Stimulated activated CD8-positive, alpha-beta memory T cell treated with anti-CD3 and anti-CD28 coated beads, Interleukin-4, amount 100 ng/mL, for 48 hours (primary cell): ENCODE data around the gene FMOD.

ENCODE experiments used
- DNase-seq: peaks from one replicate; pipeline ENCODE4 v3.0.0-alpha.2; 2020

FMOD gene

GRCh38 chr1:203360547-203361185 lies 9.7 kb upstream of the FMOD start:
- DNase-seq: no peak

GRCh38 chr1:203359010-203359571 lies 8.2 kb upstream of the FMOD start:
- DNase-seq: no peak

GRCh38 chr1:203354246-203354645 lies 3.3 kb upstream of the FMOD start:
- DNase-seq: no peak

- DNase-seq: no peak
These were observed 2.6 kb upstream of the FMOD start for GRCh38 chr1:203353486-203353885.

DNA sequence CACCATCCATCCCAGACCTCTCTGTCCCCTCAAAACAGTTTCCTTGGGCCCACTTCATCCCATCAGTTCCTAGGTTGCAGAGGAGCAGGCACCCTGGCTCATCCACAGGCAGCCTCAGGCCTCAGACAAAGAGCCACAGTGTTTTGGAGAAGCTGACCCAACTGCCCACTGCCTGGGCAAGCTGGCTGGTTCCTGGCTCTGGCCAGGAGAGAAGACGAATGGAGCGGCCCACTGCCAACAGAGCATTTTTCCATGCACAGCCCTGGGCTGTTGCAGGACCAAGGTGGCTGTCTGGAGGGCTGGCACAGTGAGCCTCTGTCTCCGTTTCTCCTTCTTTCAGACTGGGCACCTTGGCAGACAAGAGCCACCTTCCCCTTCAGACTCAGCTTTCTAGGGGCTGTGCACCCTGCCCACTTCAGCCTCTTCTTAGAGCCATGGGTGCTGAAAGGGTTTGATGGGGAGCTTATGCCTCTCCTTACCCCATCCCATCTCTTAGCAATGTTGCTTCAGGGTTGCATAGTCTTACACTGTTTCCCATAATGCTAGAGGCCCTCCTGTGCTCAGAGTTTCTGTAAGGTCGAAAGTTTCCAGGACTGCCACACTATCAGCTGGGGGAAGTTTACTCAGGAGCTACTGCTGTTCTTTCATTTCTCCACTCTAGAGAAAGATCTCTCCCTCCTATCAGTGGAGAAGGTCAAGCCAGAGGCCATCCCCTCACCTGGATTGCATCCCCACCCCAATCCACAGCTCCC lies 973 bp downstream of the FMOD start:
- DNase-seq: no peak

DNA sequence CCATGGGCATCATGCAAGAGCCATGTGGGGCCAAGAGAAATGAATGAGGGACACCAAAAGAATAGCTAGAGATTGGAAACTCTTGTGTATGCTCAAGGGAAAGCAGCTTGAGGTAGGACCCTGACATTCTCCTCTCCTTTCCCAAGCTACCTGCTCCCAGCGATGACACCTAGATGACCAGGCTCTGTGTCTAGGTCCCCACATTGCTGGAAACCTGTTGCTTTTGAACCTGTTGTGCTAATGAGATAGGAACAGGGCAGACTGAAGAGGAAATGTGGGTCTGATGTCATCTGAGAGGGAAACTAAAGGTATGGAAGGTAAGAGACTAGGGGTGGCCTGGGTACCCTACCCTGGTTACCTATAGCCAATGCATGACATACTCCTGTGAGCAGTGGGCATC lies 1.8 kb downstream of the FMOD start:
- no peak for DNase-seq

DNA sequence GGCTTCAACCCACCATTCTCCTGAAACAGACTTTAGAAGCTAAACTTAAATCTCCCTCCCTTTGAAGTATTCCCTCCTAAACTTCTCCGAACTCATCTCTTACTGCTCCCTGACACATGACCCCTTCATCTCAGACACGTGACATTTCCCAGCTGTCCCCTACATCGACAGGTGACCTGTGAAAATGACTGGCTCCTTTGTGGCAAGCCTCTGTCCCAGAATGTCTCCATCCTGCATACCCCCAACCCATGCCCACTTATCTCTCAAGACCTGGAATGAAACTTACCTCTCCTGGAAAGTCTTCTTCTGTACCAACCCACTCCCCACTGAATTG lies 4.2 kb downstream of the FMOD start:
- no peak for DNase-seq

GRCh38 chr1:203346060-203346768 lies 4.7 kb downstream of the FMOD start:
- DNase-seq: no peak

- no peak for DNase-seq
These were observed 6.8 kb downstream of the FMOD start for GRCh38 chr1:203343956-203344754.

- DNase-seq: peak; percentile 73
These were observed 8.6 kb downstream of the FMOD start for GRCh38 chr1:203342192-203342940.

DNA sequence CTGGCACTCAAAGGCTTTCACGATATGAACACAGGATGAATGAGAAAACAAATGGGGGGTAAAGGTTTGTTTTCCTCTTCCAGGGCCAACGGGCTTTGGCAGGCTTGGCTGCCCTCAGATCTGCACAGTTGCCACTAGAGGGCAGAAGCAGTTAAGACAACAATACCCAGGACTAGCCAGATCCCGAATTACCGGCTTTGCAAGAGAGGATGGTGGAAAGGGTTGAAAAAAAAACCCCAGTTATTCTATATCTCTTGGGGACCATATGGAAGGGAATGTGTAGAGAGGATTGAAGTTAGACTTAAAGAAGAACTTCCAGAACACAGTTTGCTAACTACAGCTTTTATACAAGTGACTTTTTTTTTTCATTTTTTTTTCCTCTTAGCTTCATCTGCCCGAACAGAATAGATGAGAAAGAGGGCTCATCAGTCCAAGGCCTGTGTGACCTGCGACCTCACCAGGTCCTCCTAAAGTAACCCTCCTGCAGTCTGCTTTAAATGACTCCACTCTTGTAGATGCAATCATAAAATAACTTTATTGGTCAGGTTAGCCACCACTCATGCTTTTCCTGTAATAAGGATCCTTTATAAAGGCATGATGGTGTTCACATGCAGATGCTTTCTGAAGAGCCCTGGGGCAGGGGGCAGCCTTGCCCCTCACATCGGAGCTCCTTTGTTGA lies 10.7 kb downstream of the FMOD start:
- peak; percentile 63 for DNase-seq

- DNase-seq: peak; percentile 67
These were observed 12.4 kb downstream of the FMOD start for GRCh38 chr1:203338335-203339036.

DNA sequence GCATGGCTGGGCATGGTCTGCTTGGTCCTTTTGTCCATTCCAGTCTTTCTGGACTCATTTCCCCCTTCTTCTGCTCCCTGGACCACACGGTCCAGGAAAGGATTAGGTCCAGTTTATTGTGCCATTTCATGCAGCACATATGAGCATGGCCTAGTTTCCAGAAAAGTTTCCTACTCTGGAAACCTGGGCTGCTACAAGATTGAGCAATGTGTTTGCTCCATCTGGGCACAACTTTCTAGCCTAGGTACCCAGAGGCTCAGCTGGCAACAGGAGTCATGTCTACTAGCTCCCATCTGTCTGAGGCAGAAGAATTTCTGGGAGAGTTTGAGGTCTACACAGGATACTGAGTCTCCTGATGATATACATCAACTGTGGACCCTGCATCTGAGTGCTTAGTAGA lies 14.8 kb downstream of the FMOD start:
- no peak for DNase-seq

DNA sequence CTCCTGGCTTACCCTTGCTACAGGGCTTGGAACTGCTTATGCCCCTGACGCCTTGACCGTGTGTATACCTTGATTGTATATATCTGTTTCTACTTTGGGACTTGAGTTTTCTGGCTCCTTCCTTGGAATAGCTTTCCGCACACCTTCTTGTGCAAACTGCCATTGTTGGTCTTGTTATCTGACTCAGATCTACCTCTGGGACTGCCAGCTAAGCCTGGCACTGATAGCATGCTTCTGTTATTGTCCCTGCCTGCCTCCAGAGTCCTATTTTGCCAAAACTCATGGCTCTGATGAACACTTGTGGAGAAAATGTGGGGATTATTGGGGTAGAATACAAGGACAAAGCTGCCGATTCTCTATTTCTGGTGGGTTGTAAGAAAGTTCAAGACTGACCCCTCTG lies 15.4 kb downstream of the FMOD start:
- DNase-seq: no peak

DNA sequence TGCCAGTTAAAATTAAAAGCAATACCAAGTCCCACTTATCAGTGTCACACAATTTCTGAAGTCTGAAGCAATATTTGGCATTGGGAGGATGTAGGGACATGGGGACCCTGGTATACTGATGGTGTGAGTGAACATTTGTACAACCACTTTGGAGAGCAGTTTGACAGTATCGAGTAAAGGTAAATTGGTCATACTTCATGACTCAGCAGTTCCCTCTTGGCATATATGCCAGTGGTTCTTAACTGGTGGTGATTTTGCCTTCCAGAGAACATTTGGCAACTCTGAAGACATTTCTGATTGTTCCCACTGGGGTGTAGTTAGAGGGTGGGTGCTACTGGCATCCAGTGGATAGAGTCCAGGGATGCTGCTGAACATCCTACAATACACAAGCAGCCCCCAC lies 19.7 kb downstream of the FMOD start:
- DNase-seq: no peak

- DNase-seq: no peak
These were observed 22.2 kb downstream of the FMOD start for GRCh38 chr1:203328714-203329122.

DNA sequence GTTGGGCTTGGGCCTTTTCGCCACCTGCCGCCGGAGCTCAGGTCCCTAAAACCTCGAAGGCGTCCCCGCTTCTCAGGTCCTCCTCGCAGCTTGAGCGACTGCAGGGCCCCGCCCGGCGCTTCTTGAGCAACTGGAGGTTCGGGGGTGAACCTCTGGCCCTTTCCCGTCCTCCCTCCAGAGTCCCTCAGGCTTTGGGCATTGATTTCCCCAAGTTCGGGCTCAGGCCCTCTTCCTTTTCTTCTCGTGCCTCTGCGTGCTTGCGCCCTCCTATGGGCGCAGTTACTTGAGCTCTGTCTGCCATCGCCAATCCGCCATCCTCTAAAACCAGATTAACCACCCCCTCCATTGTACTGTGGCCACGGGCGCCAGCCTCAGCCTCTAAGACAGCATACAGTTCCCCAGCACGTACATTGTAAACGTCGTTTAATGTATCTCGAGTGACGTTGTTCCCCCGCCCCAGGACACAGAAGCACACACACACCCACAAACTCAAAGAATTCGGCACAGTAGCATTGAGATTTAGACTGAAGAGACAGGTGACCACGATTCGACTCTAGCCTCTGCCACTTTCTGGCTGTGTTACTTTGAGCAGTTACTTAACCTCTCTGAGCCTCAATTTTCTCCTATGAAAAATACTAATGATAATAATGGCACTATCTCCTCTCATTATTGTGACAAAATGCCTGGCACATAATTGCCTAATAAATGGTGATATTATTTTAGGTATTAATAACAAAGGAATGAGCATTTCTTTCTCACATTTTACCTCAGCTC lies 23.1 kb downstream of the FMOD start:
- peak; percentile 73 for DNase-seq

GRCh38 chr1:203326830-203327683 lies 23.9 kb downstream of the FMOD start:
- peak; percentile 94 for DNase-seq

GRCh38 chr1:203325418-203326091 lies 25.4 kb downstream of the FMOD start:
- DNase-seq: no peak
